Activated naive CD8-positive, alpha-beta T cell treated with anti-CD3 and anti-CD28 coated beads, Interleukin-2, amount 10 ng/mL, durations not matched to agents 7 days and 5 days (primary cell): ENCODE measurements around the gene H3-3A. TPM values are rescaled to one million over a fixed set of nuclear protein-coding genes. Genes with fewer than 3 reads are reported as not detected.

ENCODE experiments used
- ATAC-seq: fragments of 150-1000 bp; cut with Tn5 transposase; one replicate; pipeline ENCODE4 v1.10.0; 2021; ENCODE audit warnings: low read depth, moderate library complexity
- POLR2A ChIA-PET: fragments of 350-600 bp; sonication (Branson Sonifier 250); formaldehyde crosslinking; loops from one replicate; lab custom pipeline; 2021; ENCODE audit warnings: antibody characterized with exemption; lab: Charles Lee
- DNase-seq: peaks from one replicate; pipeline ENCODE4 v3.0.0; 2021
- H3K27ac Mint-ChIP-seq: one replicate; pipeline ENCODE4 v1.8.0; 2022; ENCODE audit warnings: mild to moderate bottlenecking, mixed read lengths
- H3K27me3 Mint-ChIP-seq: one replicate; pipeline ENCODE4 v1.8.0; 2022; ENCODE audit warnings: mild to moderate bottlenecking, moderate library complexity, mixed read lengths
- H3K36me3 Mint-ChIP-seq: one replicate; pipeline ENCODE4 v1.8.0; 2021; ENCODE audit warnings: mild to moderate bottlenecking, mixed read lengths
- H3K4me1 Mint-ChIP-seq: one replicate; pipeline ENCODE4 v1.8.0; 2021; ENCODE audit warnings: mixed read lengths
- H3K4me3 Mint-ChIP-seq: one replicate; pipeline ENCODE4 v1.8.0; 2022; ENCODE audit warnings: mild to moderate bottlenecking, moderate library complexity, mixed read lengths
- H3K9me3 Mint-ChIP-seq: one replicate; pipeline ENCODE4 v1.8.0; 2021; ENCODE audit warnings: mixed read lengths
- total RNA-seq, 2 experiments: library from RNA; stranded (reverse); gene quantifications; one replicate each; pipeline ENCODE4 v1.2.3, GENCODE V29; 2021

The H3-3A gene
- total RNA-seq, 2 experiments from 2014 or later, result 454 to 466 TPM

GRCh38 chr1:226111883-226112261 is 49.4 kb downstream of the H3-3A start:
- H3K27ac Mint-ChIP-seq, result no peak overlapping the region
- peaks cover 8% of the 10 kb centered on the region for H3K4me1 Mint-ChIP-seq
- H3K27me3 Mint-ChIP-seq, result peaks cover 3% of the 10 kb centered on the region
- no peaks in the 10 kb centered on the region for H3K9me3 Mint-ChIP-seq
- POLR2A ChIA-PET, result interaction anchor here (2.1 to 3.7 kb wide), 3 partner anchors 29 to 112 kb away, joined by 10 to 36 read pairs (median 12); partner anchors contain the start of genes H3-3A and SDE2
- no peak overlapping the region for H3K4me3 Mint-ChIP-seq
- no peak for DNase-seq
- no peaks in the 10 kb centered on the region for H3K36me3 Mint-ChIP-seq
- no peak for ATAC-seq

- Mint-ChIP-seq H3K27ac (no peak overlapping the region), H3K36me3 (no peaks in the 10 kb centered on the region), H3K9me3 (no peaks in the 10 kb centered on the region), H3K27me3 (peaks cover 3% of the 10 kb centered on the region), H3K4me3 (no peak overlapping the region), H3K4me1 (peaks cover 8% of the 10 kb centered on the region)
- no peak for ATAC-seq
- DNase-seq, result no peak
- POLR2A ChIA-PET, result interaction anchor here (2.6 to 3.7 kb wide), 2 partner anchors 50 to 113 kb away, joined by 10 to 36 read pairs; partner anchors contain the start of genes H3-3A and SDE2
Measured at GRCh38 chr1:226112626-226113025, 50.1 kb downstream of the H3-3A start.

- no peak for ATAC-seq
- H3K4me1 Mint-ChIP-seq, result peaks cover 5% of the 10 kb centered on the region
- peaks cover 2% of the 10 kb centered on the region for H3K27me3 Mint-ChIP-seq
- no peak for DNase-seq
- H3K9me3 Mint-ChIP-seq, result no peaks in the 10 kb centered on the region
- no peak overlapping the region for H3K27ac Mint-ChIP-seq
- POLR2A ChIA-PET, result interaction anchor here (1.0 kb wide), 1 partner anchor 54 kb away, joined by 3 read pairs; the partner anchor contains the start of gene H3-3A
- H3K4me3 Mint-ChIP-seq, result no peak overlapping the region
- no peaks in the 10 kb centered on the region for H3K36me3 Mint-ChIP-seq
Measured at GRCh38 chr1:226116673-226117072, 54.2 kb downstream of the H3-3A start.

GRCh38 chr1:226117330-226117729 is 54.8 kb downstream of the H3-3A start:
- Mint-ChIP-seq H3K9me3 (no peaks in the 10 kb centered on the region), H3K36me3 (no peaks in the 10 kb centered on the region), H3K4me1 (peaks cover 5% of the 10 kb centered on the region), H3K27ac (no peak overlapping the region), H3K4me3 (no peak overlapping the region), H3K27me3 (peaks cover 2% of the 10 kb centered on the region)
- DNase-seq (no peak), ATAC-seq (no peak)
- POLR2A ChIA-PET, result interaction anchor here (1.0 kb wide), 1 partner anchor 55 kb away, joined by 3 read pairs; the partner anchor contains the start of gene H3-3A

- peaks cover 8% of the 10 kb centered on the region for H3K4me1 Mint-ChIP-seq
- H3K4me3 Mint-ChIP-seq, result no peak overlapping the region
- POLR2A ChIA-PET, result interaction anchor here (5.9 kb wide), 1 partner anchor 8 kb away, joined by 34 read pairs; no protein-coding TSS in a partner anchor
- ATAC-seq (no peak), DNase-seq (no peak)
- H3K36me3 Mint-ChIP-seq, result no peaks in the 10 kb centered on the region
- no peak overlapping the region for H3K27ac Mint-ChIP-seq
- peaks cover 4% of the 10 kb centered on the region for H3K27me3 Mint-ChIP-seq
- H3K9me3 Mint-ChIP-seq, result no peaks in the 10 kb centered on the region
Measured at GRCh38 chr1:226118357-226118756, 55.8 kb downstream of the H3-3A start.

- Mint-ChIP-seq H3K9me3 (no peaks in the 10 kb centered on the region), H3K4me1 (peaks cover 10% of the 10 kb centered on the region), H3K27me3 (peaks cover 4% of the 10 kb centered on the region), H3K36me3 (no peaks in the 10 kb centered on the region), H3K27ac (no peak overlapping the region), H3K4me3 (no peak overlapping the region)
- ATAC-seq (no peak), DNase-seq (no peak)
- POLR2A ChIA-PET, result interaction anchor here (2.1 to 5.9 kb wide), 3 partner anchors 9 to 119 kb away, joined by 11 to 34 read pairs (median 16); partner anchors contain the start of genes H3-3A and SDE2
Measured at GRCh38 chr1:226119169-226119568, 56.7 kb downstream of the H3-3A start.

GRCh38 chr1:226120398-226120797 is 57.9 kb downstream of the H3-3A start:
- peaks cover 15% of the 10 kb centered on the region for H3K4me1 Mint-ChIP-seq
- no peaks in the 10 kb centered on the region for H3K36me3 Mint-ChIP-seq
- DNase-seq (no peak), ATAC-seq (no peak)
- POLR2A ChIA-PET, result interaction anchor here (0.6 to 5.9 kb wide), 6 partner anchors 10 to 313 kb away, joined by 3 to 34 read pairs (median 11); partner anchors contain the start of genes H3-3A and SDE2
- no peaks in the 10 kb centered on the region for H3K9me3 Mint-ChIP-seq
- no peak overlapping the region for H3K27ac Mint-ChIP-seq
- peak overlapping the region; percentile 82 for H3K4me3 Mint-ChIP-seq
- H3K27me3 Mint-ChIP-seq, result peaks cover 4% of the 10 kb centered on the region

GRCh38 chr1:226121049-226121586 is 58.6 kb downstream of the H3-3A start:
- DNase-seq, result no peak
- Mint-ChIP-seq H3K27ac (peak overlapping the region; percentile 87), H3K4me1 (peaks cover 15% of the 10 kb centered on the region), H3K4me3 (peak overlapping the region; percentile 82), H3K27me3 (peaks cover 5% of the 10 kb centered on the region), H3K36me3 (no peaks in the 10 kb centered on the region), H3K9me3 (no peaks in the 10 kb centered on the region)
- POLR2A ChIA-PET, result interaction anchor here (0.6 to 5.9 kb wide), 6 partner anchors 11 to 314 kb away, joined by 3 to 34 read pairs (median 11); partner anchors contain the start of genes H3-3A and SDE2
- ATAC-seq, result no peak

Other genes with a start within 250 kb of the H3-3A start
- 100 to 1,000 TPM; 196 to 198 TPM for gene TMEM63A, start 180.3 kb upstream of the H3-3A start, total RNA-seq
- gene LEFTY1, start 173.6 kb upstream of the H3-3A start, total RNA-seq, result under 1 TPM in 1 of 2 experiments, not detected in 1; 0.19 TPM
- 100 to 1,000 TPM; 118 to 125 TPM for gene PYCR2, start 138.5 kb upstream of the H3-3A start, total RNA-seq
- not detected for gene LEFTY2, start 121.5 kb upstream of the H3-3A start, total RNA-seq
- gene SDE2, start 63.4 kb upstream of the H3-3A start, total RNA-seq, result 10 to 100 TPM; 17.2 to 18.5 TPM
- gene ACBD3, start 124.0 kb downstream of the H3-3A start, total RNA-seq, result 10 to 100 TPM; 21.0 to 22.6 TPM
- gene MIXL1, start 160.9 kb downstream of the H3-3A start, total RNA-seq, result not detected
- 10 to 100 TPM; 11.0 to 11.1 TPM for gene LIN9, start 246.4 kb downstream of the H3-3A start, total RNA-seq